Skeletal muscle tissue (tissue), 4 donors: ENCODE results near the gene CFI. TPM values are rescaled to one million over a fixed set of nuclear protein-coding genes. Genes with fewer than 3 reads are reported as not detected.

ENCODE experiments used
- H3K27ac ChIP-seq: one replicate; pipeline ENCODE4 v1.7.0; 2013; ENCODE audit warnings: mild to moderate bottlenecking, low read depth, low read length, inconsistent platforms
- H3K27me3 ChIP-seq, 3 donors: one replicate each; pipeline ENCODE4 v1.7.0; 2013; ENCODE audit warnings: low read length in 3 of 3; ENCODE audit not compliant: control insufficient read depth in 3 of 3, insufficient read depth in 3 of 3
- H3K36me3 ChIP-seq, 3 donors: one replicate each; pipeline ENCODE4 v1.7.0; 2013; ENCODE audit warnings: low read length in 3 of 3; ENCODE audit not compliant: control insufficient read depth in 3 of 3, insufficient read depth in 3 of 3
- H3K4me1 ChIP-seq, 3 donors: one replicate each; pipeline ENCODE4 v1.7.0; 2013; ENCODE audit warnings: low read length in 3 of 3, mild to moderate bottlenecking in 3 of 3; ENCODE audit not compliant: control insufficient read depth in 3 of 3, insufficient read depth in 3 of 3
- H3K4me3 ChIP-seq, 3 donors: one replicate each; pipeline ENCODE4 v1.7.0; 2013; ENCODE audit warnings: low read length in 3 of 3
- H3K9ac ChIP-seq, 3 donors: one replicate each; pipeline ENCODE4 v1.7.0; 2013; ENCODE audit warnings: low read length in 3 of 3, mild to moderate bottlenecking in 3 of 3, moderate library complexity in 2 of 3, low read depth in 1 of 3
- H3K9me3 ChIP-seq, 3 donors: one replicate each; pipeline ENCODE4 v1.7.0; 2013; ENCODE audit warnings: low read length in 3 of 3; ENCODE audit not compliant: control insufficient read depth in 3 of 3
- total RNA-seq: library from RNA; depleted of rRNA; stranded (reverse); fragments of >200 nt; gene quantifications from one replicate; pipeline ENCODE4 v1.2.3, GENCODE V29; 2014
- donor health status: Osteomylitis.

Gene CFI
- total RNA-seq, 1 donor from 2014 or later = 5.7 TPM

DNA sequence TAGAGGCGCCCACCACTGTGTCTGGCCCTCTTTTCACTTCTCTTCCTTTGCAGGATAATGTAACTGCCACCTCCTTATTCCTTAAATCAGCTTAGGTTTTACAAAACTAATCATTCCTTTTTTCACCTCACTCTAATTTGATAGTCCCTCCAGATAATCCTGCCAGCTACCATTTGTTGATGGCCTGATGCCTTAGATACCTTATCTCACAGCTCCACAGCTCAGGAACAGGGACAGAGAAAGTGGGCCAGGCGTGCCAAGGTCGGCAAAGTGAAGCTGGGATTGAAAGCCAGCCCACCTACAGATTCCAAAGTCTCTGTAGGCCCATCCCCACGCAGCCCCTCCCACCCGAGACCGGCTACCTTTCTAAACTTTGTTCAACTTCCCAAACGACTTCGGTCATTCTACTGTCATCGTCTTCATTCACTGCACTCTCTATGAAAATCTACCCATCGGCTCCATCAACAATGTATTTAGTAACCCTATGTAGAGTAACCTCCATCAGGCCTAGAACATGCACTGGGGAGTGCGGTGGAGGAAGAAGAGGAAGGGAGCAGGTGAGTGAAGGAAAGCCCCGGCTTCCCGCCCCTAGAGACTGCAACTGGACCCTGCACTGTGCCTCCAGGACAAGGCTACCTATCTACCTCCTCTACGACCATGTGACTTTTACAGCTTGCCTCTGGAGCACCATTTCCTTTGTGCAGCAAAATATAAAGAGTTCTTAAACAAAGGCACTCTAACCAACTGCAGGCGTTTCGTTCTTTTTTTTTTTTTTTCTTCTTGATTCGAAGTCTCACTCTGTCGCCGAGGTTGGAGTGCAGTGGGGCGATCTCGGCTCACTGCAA lies 100.0 kb downstream of the CFI start:
- H3K4me1 ChIP-seq = peaks cover 8 to 11% (median 9%) of the 10 kb centered on the region in 3 donors
- H3K9me3 ChIP-seq = no peaks in the 10 kb centered on the region
- H3K9ac ChIP-seq = peak overlapping the region in 2 of 3 donors; percentile 76 to 82
- H3K27ac ChIP-seq = peak overlapping the region; percentile 72
- H3K36me3 ChIP-seq = peaks cover 0 to 5% (median 0%) of the 10 kb centered on the region in 3 donors
- H3K4me3 ChIP-seq = peak overlapping the region; percentile 82 to 92 (median 92)
- H3K27me3 ChIP-seq = no peaks in the 10 kb centered on the region

DNA sequence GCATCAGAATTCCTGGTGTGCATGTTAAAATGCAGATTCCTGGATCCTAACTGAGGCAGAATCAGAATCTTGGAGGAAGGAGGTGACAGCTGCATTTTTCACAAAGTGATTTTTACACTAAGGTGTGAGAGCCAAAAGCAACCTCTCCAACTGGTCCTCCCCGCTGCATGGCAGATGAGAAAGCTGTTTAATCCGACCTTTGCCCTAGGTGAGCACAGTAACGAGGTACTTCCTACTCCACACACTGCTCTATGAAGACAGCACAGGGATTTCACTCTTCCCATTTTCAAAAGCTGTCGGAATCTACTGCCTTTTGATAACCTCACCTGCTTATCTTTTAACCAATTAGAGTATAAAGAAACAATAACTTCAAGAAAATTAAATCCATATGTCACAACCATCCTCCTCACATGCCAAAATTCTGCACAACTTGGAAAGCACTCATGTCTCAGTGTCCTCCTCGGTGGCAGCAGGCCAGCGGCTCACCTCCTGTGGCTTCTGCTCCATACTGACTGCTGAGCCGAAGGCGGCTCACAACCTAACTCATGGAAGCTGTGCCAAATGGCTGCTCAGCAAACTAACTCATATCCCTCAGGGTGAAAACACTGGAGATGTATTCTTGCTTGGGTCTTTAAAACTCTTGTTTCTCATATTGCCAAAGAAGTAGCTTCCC lies 102.1 kb downstream of the CFI start:
- Histone ChIP-seq H3K9me3 (no peaks in the 10 kb centered on the region), H3K27ac (no peak overlapping the region), H3K9ac (no peak overlapping the region), H3K36me3 (peaks cover 0 to 7% (median 0%) of the 10 kb centered on the region in 3 donors), H3K27me3 (no peaks in the 10 kb centered on the region), H3K4me3 (no peak overlapping the region), H3K4me1 (peaks cover 8 to 11% (median 9%) of the 10 kb centered on the region in 3 donors)

DNA sequence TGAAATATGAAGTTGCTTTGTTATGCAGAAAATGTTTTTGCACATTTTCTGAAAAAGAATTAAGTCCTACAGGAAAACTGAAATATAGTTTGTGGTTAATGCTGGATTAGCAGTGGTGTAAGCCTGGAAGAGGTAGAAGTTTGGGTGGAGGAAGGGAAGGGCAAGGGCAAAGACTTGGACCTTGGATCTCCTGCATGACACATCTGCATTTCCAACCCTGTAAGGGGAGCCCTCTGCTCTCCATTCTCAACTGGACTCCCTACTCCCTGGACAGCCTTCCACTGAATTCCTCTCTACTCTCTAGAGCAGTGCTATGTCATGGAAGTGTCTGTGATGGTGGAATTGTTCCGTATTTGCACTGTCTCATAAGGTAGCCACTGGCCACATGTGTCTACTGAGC lies 103.1 kb downstream of the CFI start:
- Histone ChIP-seq H3K4me1 (peaks cover 6 to 9% (median 8%) of the 10 kb centered on the region in 3 donors), H3K36me3 (peaks cover 0 to 10% (median 4%) of the 10 kb centered on the region in 3 donors), H3K27ac (no peak overlapping the region)

DNA sequence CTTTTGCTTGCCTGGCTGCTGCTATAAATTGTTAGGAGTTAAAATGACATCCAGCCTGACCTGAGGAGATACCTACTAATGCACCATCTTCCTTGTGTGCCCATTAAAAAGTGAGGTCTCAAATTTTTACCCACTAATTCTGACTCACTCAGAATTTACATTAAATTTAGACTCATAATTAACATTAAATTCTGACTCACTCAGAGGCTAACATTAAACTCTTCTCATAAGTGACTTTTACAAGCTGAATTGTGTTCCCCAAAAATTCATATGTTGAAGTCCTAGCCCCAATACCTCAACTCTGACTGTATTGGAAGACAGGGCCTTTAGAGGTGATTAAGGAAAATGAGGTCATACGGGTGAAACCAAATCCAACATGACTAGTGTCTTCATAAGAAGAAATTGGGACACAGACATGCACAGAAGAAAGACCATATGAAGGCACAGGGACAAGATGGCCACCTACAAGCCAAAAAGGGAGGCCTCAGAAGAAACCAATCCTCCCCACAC lies 110.3 kb downstream of the CFI start:
- no peak overlapping the region for H3K4me3 ChIP-seq
- no peaks in the 10 kb centered on the region for H3K27me3 ChIP-seq
- peaks cover 13 to 33% (median 25%) of the 10 kb centered on the region in 3 donors for H3K36me3 ChIP-seq
- H3K9me3 ChIP-seq = no peaks in the 10 kb centered on the region
- H3K4me1 ChIP-seq = no peaks in the 10 kb centered on the region
- no peak overlapping the region for H3K9ac ChIP-seq
- H3K27ac ChIP-seq = no peak overlapping the region

More for the DNA sequence above, 103.1 kb downstream of the CFI start:
- no peak overlapping the region for H3K4me3 ChIP-seq
- H3K9me3 ChIP-seq = no peaks in the 10 kb centered on the region
- no peaks in the 10 kb centered on the region for H3K27me3 ChIP-seq
- no peak overlapping the region for H3K9ac ChIP-seq

Other genes starting within 250 kb of the CFI start
- gene MCUB, start 241.8 kb downstream of the CFI start, total RNA-seq = 5.7 TPM
- 14.6 TPM for gene CASP6, start 98.6 kb downstream of the CFI start, total RNA-seq
- gene PLA2G12A, start 71.9 kb downstream of the CFI start, total RNA-seq = 5.2 TPM
- 4.7 TPM for gene GAR1, start 13.8 kb upstream of the CFI start, total RNA-seq
- gene RRH, start 26.0 kb upstream of the CFI start, total RNA-seq = under 0.01 TPM
- under 0.01 TPM for gene LRIT3, start 46.1 kb upstream of the CFI start, total RNA-seq
- 24.5 TPM for gene EGF, start 110.9 kb upstream of the CFI start, total RNA-seq